K562 (cell line): ENCODE results near the gene TLE3.

Source experiments
- ELF4 ChIP-seq: fragments of 450-650 bp; formaldehyde crosslinking; IDR thresholded peaks from 2 replicates; pipeline ENCODE4 v1.4.0; 2022; ENCODE audit warnings: missing genetic modification characterization
- ELK1 ChIP-seq: sonication (generic); formaldehyde crosslinking; IDR thresholded peaks from 2 replicates; pipeline ENCODE4 v1.8.1; 2022; ENCODE audit warnings: missing genetic modification reagents
- PRPF4 ChIP-seq: fragments of 200-400 bp; formaldehyde crosslinking; IDR thresholded peaks from one replicate; pipeline ENCODE4 v1.6.1; 2017; ENCODE audit warnings: low read length, low read depth, mild to moderate bottlenecking; ENCODE audit not compliant: insufficient read depth, poor library complexity, severe bottlenecking
- RAD21 ChIP-seq, 2 experiments: fragments of 250-450 bp in 1 of 2; fragments of 450-650 bp in 1 of 2; sonication (Bioruptor Pico) in 1 of 2; formaldehyde crosslinking in 1 of 2; IDR thresholded peaks in 1 of 2; conservative IDR thresholded peaks in 1 of 2; 2 replicates each; pipeline versions ENCODE4 v1.4.0 to v1.8.0; 2020 to 2022; ENCODE audit warnings: mild to moderate bottlenecking in 2 of 2, moderate library complexity in 1 of 2
- ZNF449 ChIP-seq: fragments of 250-450 bp; sonication (Bioruptor Pico); IDR thresholded peaks from 2 replicates; pipeline ENCODE4 v1.8.0; 2022; ENCODE audit warnings: moderate library complexity, mild to moderate bottlenecking, inconsistent platforms

- TF ChIP-seq ZNF449 (CRISPR knock-in tag) = no peak
- no peak for TF ChIP-seq ELF4 (CRISPR knock-in tag)
- no peak for TF ChIP-seq ELK1 (CRISPR knock-in tag)
- no peak for TF ChIP-seq RAD21 (CRISPR knock-in tag; conservative IDR thresholded peaks at IDR 0.05 in 1 of 2, IDR thresholded peaks at IDR 0.05 in 1 of 2)
- no peak for TF ChIP-seq PRPF4
Observed at GRCh38 chr15:70081612-70082011, 16.1 kb downstream of the TLE3 start.
